Psoas muscle (tissue), 8 donors: ENCODE measurements around the gene QSOX2. TPM values are rescaled to one million over a fixed set of nuclear protein-coding genes. Genes with fewer than 3 reads are reported as not detected.

Source experiments
- ATAC-seq, 4 donors: fragments of 200-7000 bp; cut with Tn5 transposase; one replicate each; pipeline ENCODE4 v1.9.1; 2020; ENCODE audit warnings: moderate library complexity in 3 of 4, mild to moderate bottlenecking in 2 of 4
- DNase-seq, 2 donors: peaks; one replicate each; pipeline ENCODE4 v3.0.0-alpha.2; 2020
- H3K27ac ChIP-seq: fragments of 200-600 bp; one replicate; pipeline ENCODE4 v1.8.0; 2022
- H3K27me3 ChIP-seq, 3 donors: fragments of 200-600 bp in 1 of 3; one replicate each; pipeline versions ENCODE4 v1.6.1 to v1.8.0; 2013 to 2022; ENCODE audit warnings: low read length in 2 of 3, mild to moderate bottlenecking in 2 of 3, moderate library complexity in 1 of 3; ENCODE audit not compliant: insufficient read depth in 3 of 3
- H3K36me3 ChIP-seq, 2 donors: fragments of 200-600 bp in 1 of 2; one replicate each; pipeline versions ENCODE4 v1.6.1 to v1.8.0; 2013 to 2022; ENCODE audit warnings: low read depth in 1 of 2, mild to moderate bottlenecking in 1 of 2, moderate library complexity in 1 of 2; ENCODE audit not compliant: insufficient read depth in 1 of 2
- H3K4me1 ChIP-seq: fragments of 200-600 bp; one replicate; pipeline ENCODE4 v1.8.0; 2022
- H3K4me3 ChIP-seq: fragments of 200-600 bp; one replicate; pipeline ENCODE4 v1.8.0; 2022; ENCODE audit warnings: mild to moderate bottlenecking
- H3K9me3 ChIP-seq: fragments of 200-600 bp; one replicate; pipeline ENCODE4 v1.8.0; 2022
- WGBS, 3 donors: extraction: QIAGEN DNeasy Blood & Tissue Kit; methylation state at CpG; one replicate each; pipeline versions ENCODE4 v1.1.6 to v1.1.7; 2013; 5-methylcytosine and 5-hydroxymethylcytosine counted together
- intact Hi-C, 2 donors: fragments of 100-400 bp; cut with DNase I; formaldehyde crosslinking; loops; one replicate each; pipeline versions ENCODE4 v1.11.0 to v1.14.2; 2022
- polyA plus RNA-seq, 3 donors: library from polyadenylated mRNA; stranded (reverse); fragments of 200-250 nt; gene quantifications; one replicate each; pipeline ENCODE4 v1.2.3, GENCODE V29; 2013
- total RNA-seq, 4 donors: library from RNA; stranded (reverse); fragmentation: NEBNext Ultra II Directional in 2 of 4; extraction: Animal tissue kit (Norgen Biotek cat#: 25700) in 2 of 4; gene quantifications; one replicate each; pipeline versions ENCODE4 v1.2.1 to v1.2.4, GENCODE V29; 2021 to 2023
- TF ChIP-seq, protein P1 (sequence below): fragments of 200-600 bp; IDR thresholded peaks from one replicate; pipeline ENCODE4 v1.8.0; 2022; ENCODE audit warnings: antibody characterized with exemption
- donor health status: healthy with polysubstance abuse.
- donor health status: DM: no; HTN: no; CAD: no; lungs with moderate emphysema.
- donor health status: Bipolar disorder and iron deficiency.
- donor health status: healthy.
- donor health status: DM: yes; HTN: yes; CAD: no.
- donor health status: DM: no; HTN: no; CAD: no.
- donor health status: DM: no; HTN: no; CAD: no.
- donor health status: DM: yes; HTN: yes; CAD: no.

Gene QSOX2
- total and polyA plus RNA-seq, 7 donors = 3.6 to 7.5 (median 5.6) TPM

- no peak for ATAC-seq
- H3K36me3 ChIP-seq = no peaks in the 10 kb centered on the region
- no peaks in the 10 kb centered on the region for H3K4me1 ChIP-seq
- H3K9me3 ChIP-seq = no peaks in the 10 kb centered on the region
- H3K27ac ChIP-seq = no peak overlapping the region
- TF ChIP-seq, protein P1, sequence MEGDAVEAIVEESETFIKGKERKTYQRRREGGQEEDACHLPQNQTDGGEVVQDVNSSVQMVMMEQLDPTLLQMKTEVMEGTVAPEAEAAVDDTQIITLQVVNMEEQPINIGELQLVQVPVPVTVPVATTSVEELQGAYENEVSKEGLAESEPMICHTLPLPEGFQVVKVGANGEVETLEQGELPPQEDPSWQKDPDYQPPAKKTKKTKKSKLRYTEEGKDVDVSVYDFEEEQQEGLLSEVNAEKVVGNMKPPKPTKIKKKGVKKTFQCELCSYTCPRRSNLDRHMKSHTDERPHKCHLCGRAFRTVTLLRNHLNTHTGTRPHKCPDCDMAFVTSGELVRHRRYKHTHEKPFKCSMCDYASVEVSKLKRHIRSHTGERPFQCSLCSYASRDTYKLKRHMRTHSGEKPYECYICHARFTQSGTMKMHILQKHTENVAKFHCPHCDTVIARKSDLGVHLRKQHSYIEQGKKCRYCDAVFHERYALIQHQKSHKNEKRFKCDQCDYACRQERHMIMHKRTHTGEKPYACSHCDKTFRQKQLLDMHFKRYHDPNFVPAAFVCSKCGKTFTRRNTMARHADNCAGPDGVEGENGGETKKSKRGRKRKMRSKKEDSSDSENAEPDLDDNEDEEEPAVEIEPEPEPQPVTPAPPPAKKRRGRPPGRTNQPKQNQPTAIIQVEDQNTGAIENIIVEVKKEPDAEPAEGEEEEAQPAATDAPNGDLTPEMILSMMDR = no peak
- H3K27me3 ChIP-seq = peaks cover 0 to 54% (median 2%) of the 10 kb centered on the region in 3 donors
- 54 to 61% (median 61%) methylated on average over 20 to 21 of the region's 21 CpGs for WGBS, 3 donors
- H3K4me3 ChIP-seq = no peak overlapping the region
- intact Hi-C loops = no loop called here
- DNase-seq = no peak
Observed at GRCh38 chr9:136275655-136276429, 30.2 kb upstream of the QSOX2 start.

GRCh38 chr9:136274786-136275654 lies 29.4 kb upstream of the QSOX2 start:
- ATAC-seq = no peak
- WGBS, 3 donors = 66 to 69% (median 67%) methylated on average over 27 to 28 of the region's 28 CpGs
- intact Hi-C loops = no loop called here
- no peak overlapping the region for H3K27ac ChIP-seq
- H3K36me3 ChIP-seq = no peaks in the 10 kb centered on the region
- no peaks in the 10 kb centered on the region for H3K4me1 ChIP-seq
- no peak overlapping the region for H3K4me3 ChIP-seq
- no peaks in the 10 kb centered on the region for H3K9me3 ChIP-seq
- H3K27me3 ChIP-seq = peaks cover 0 to 50% (median 2%) of the 10 kb centered on the region in 3 donors
- no peak for DNase-seq
- TF ChIP-seq, protein P1 = no peak

- intact Hi-C loops = no loop called here
- H3K4me3 ChIP-seq = no peak overlapping the region
- DNase-seq (no peak), ATAC-seq (no peak)
- H3K36me3 ChIP-seq = no peaks in the 10 kb centered on the region
- H3K27ac ChIP-seq = no peak overlapping the region
- H3K27me3 ChIP-seq = peaks cover 0 to 54% (median 2%) of the 10 kb centered on the region in 3 donors
- 71 to 77% (median 74%) methylated on average over 26 to 28 of the region's 28 CpGs for WGBS, 3 donors
- no peaks in the 10 kb centered on the region for H3K9me3 ChIP-seq
- TF ChIP-seq, protein P1 = no peak
- no peaks in the 10 kb centered on the region for H3K4me1 ChIP-seq
Observed at GRCh38 chr9:136273921-136274785, 28.5 kb upstream of the QSOX2 start.

- Histone ChIP-seq H3K4me1 (no peaks in the 10 kb centered on the region), H3K9me3 (no peaks in the 10 kb centered on the region), H3K27ac (no peak overlapping the region), H3K4me3 (no peak overlapping the region), H3K36me3 (no peaks in the 10 kb centered on the region), H3K27me3 (peaks cover 0 to 62% (median 2%) of the 10 kb centered on the region in 3 donors)
- intact Hi-C loops = no loop called here
- ATAC-seq = no peak
- no peak for DNase-seq
- TF ChIP-seq, protein P1 = no peak
- 50 to 63% (median 54%) methylated on average over 14 of the region's 14 CpGs for WGBS, 3 donors
Observed at GRCh38 chr9:136273244-136273865, 27.7 kb upstream of the QSOX2 start.
